Fibroblast of skin of back (primary cell): ENCODE data around the gene ATG7.
"Not testable (repeated sequence)": the region's sequence is repeated elsewhere in the genome, so short reads cannot be mapped to it uniquely, and the experiment has no call there.

ENCODE experiments used
- DNase-seq: peaks from one replicate; pipeline ENCODE4 v3.0.0-alpha.2; 2013

Gene ATG7

DNA sequence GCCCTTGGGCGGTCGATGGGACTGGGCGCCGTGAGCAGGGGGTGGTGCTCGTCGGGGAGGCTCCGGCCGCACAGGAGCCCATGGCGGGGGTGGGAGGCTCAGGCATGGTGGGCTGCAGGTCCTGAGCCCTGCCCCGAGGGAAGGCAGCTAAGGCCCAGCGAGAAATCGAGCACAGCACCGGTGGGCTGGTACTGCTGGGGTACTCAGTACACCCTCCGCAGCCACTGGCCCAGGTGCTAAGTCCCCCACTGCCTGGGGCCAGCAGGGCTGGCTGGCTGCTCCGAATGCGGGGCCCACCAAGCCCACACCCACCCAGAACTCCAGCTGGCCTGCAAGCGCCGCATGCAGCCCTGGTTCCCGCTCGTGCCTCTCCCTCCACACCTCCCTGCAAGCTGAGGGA lies 239.4 kb downstream of the ATG7 start:
- DNase-seq: not testable (repeated sequence)

GRCh38 chr3:11513125-11513816 lies 241.1 kb downstream of the ATG7 start:
- DNase-seq: not testable (repeated sequence)

GRCh38 chr3:11513817-11514135 lies 241.6 kb downstream of the ATG7 start:
- DNase-seq: no peak

DNA sequence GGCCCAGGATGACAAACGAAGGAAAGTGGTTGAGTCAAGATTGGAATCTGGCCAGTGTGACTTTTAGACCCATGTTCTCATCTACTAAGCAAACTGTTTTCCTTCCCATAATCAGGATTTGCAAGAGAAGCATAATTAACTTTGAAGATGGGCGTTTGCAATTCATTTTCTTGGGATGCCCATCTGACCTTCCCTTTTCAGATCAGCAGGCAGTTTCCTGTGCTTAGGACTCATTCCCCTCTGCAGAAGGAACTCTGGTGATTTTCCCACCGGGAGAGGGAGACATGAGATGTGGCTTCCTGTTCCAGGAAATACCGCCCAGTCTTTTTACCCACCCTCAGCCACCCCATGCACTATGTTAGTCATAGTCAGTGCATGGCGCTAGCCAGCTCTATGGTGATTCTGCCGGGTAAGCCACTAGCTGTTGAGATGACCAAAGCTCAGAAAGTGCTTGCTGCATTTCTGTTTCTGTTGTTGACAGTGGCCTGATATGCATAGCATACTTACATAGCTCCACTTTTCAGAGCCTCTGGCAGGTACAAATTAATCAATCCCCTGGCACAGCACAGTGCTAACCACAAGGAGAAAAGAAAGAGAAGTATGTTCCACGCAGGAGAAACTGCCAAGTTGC lies 242.1 kb downstream of the ATG7 start:
- DNase-seq: peak; percentile 96

GRCh38 chr3:11517601-11518000 lies 245.4 kb downstream of the ATG7 start:
- DNase-seq: no peak

DNA sequence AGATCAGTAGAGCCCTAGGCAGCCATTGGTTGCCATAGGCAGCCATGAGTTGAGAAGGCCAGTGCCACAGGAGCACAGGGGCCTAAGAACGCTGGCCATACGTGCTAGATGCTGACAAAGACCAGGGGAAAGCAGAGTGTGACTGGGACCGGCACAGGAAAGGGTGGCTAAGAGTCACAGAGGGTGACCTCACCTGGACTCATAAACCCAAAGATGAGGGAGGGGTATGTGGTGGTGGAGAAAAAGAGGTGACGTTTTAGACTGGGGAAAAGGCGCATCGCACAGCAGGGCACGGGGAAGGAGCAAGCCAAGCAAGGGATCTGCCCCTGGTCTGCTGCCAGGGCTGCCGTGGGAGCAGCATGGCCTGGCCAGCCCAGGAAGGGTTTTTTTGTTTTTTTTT lies 249.0 kb downstream of the ATG7 start:
- no peak for DNase-seq

DNA sequence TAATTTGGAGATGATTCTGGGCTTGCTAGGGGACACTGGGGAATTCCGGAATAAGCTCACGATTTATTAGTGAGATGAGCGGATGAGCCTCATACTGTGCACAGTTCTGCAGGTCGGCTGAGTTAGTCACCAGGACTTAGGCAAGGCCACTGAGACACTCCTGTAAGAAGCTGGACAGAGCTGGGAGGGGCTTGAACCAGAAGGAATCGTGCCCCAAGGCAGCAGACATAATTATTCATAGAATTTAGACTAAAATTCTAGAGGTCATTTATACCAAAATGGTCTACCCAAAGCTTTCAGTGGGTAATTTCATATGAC lies 250.2 kb downstream of the ATG7 start:
- DNase-seq: no peak

- no peak for DNase-seq
These were observed 250.9 kb downstream of the ATG7 start for GRCh38 chr3:11522953-11523571.

DNA sequence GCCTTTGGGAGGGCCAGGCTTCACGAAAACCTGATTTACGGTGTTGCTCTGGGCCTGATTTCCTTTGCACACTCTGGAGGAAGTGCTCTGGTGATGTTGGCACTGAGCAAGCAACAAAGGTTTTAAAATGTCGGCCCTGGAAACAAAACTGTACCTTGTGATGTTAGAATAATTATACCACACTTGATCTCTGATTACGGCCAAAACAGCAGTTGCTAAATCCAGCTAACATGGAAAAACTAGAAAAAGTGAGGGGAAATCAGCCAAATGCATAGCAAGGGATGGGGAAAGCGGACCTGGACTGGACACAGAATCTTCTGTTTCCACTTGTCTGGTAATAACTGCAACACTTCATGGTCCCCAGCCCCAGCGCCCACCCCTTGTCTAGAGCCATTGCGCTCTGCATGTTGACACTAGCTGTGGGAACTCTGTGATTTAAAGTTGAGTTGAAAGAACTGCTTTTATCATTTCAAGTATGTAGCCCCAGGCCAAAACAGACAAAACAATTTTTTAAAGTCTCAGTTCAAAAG lies 251.4 kb downstream of the ATG7 start:
- DNase-seq: no peak

GRCh38 chr3:11526121-11526520 lies 253.9 kb downstream of the ATG7 start:
- not testable (repeated sequence) for DNase-seq

DNA sequence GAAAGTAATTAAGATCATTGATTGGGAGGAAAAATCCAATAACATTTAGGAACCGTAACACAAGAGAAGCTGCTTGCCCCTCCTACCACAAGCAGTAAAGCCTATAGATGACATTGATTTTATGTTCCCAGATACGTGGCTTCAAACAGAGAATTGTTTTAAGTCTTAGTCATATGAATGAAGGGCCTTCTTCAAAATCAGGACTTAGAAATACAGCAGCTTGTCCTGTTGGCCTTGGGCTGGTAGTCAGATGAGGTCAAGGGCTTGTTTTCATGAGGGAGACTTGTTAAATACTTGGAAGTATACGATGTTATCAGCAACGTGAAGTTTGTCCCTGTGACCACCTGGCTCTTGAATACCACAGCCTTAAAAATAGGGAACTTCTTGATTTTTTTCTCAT lies 257.1 kb downstream of the ATG7 start:
- no peak for DNase-seq

- peak; percentile 97 for DNase-seq
These were observed 258.0 kb downstream of the ATG7 start for GRCh38 chr3:11530153-11530721.

GRCh38 chr3:11532931-11533391 lies 260.8 kb downstream of the ATG7 start:
- DNase-seq: peak; percentile 66

DNA sequence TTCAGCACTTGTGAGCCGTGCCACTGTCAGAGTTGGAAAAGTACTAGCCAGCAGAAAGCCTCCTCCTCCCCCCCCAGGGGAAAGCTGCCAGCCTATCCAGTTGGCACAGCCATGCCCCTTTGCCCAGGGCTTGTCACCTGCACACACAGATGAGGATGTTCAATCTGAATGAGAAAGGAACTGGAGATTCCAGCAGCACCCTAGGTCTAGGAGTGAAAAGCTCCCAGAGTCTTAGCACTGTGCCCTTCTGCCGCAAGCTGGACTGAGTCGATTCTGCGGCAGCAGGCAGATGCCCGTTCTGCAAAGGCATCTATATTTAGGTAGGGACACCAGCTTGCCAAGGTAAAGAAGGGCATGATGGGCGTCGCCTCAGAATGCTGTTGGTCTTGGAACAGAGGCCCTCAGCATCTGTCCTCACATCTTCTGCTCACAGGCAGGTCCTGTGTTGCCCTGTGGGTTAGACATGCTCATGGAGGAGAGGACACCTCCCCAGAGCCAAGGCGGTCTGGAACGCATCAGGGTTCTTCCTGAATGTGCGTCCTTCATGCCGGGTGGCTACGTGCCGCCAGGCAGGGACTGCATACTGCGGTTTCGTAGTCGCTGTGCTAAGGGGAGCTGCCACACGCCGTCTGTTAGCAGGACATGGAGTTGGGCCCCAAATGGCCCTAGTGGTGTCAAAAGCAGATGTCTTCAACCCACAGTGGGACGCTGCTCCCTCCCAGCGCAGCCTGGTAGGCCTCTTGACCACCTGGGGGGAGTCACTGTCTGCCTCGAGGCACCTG lies 262.0 kb downstream of the ATG7 start:
- peak; percentile 83 for DNase-seq

DNA sequence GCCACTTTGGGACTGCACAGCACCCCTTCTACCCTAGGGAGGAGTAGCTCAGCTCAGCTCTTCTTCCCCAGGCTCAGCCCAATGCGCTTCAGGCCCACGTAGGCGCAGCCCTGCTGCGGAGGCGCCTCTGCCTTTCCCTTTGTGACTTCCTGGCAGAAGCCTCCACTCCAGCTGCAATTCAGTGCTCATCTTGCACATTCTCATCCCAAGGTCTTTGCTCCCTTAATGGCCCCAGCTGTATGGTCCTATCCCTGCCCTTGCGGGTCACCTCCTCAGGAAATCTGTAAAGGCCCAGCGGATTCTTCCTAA lies 262.6 kb downstream of the ATG7 start:
- no peak for DNase-seq

GRCh38 chr3:11535243-11535960 lies 263.2 kb downstream of the ATG7 start:
- DNase-seq: no peak

DNA sequence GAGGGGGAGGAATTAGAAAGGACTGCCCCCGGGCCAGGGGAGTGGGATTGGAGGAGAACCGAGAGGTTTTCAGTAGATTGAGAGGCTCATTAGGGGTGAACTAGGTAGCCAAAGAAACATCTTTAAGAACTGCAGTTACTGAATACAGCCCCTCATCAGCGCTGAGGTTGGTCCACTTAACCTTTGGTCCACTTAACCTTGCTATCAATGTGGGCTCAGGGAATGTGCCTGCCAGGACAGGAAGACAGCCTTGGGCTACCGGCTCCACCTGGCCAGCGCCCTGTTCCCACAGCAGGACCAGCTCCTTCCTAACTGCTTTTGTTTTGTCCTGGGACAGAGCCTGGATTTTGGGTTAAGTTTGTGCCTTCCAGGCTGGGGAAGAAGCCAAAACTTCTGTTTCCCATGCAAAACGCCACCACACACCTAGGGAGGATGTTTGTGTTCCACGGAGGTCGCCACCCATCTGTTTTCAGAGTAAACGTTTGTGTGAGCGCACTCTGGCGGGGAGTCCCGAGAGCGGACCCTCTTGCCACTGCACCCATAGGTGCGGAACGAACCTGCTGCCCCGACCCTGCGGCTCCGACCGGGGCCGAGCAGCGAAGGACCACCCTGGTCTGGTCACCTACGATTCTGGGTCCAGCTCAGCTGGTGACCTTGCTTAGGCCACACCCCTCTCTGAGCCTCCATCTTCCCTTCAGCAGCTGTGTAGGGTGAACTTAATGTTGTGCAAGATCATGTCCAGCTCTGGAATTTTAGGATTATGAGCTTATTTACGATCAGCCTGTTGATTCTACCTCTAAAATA lies 264.1 kb downstream of the ATG7 start:
- no peak for DNase-seq

DNA sequence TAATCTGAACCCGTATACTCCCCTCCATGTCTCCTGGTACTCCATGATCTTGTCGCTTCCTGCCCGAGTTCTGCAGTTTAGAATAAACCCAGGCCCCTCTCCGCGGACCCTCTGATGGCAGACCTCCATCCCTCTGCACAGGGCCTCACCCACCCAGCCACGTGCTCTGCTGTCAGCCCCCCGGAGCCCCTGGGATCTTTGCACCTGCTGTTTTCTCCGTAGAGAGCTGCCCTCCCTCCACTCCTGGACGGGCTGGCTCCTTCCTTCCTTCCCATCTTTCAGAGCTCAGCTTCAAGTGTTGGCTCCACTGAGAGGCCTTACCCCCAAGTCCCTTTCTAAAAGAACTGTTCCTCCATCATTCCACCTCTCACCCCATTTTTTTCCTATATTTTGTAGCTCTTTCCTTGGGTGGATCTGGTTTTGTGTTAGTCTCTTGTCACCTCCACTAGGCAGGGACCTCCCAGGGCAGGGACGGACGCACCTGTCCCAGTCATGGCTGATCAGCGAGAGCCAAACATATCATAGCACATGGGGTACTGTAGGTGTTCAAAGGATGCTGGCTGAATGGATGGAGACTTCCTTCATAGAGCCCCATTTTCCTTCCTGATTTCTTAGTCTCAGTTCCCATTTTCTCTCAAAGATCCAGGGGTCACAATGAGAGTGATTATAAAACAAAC lies 264.9 kb downstream of the ATG7 start:
- DNase-seq: no peak

DNA sequence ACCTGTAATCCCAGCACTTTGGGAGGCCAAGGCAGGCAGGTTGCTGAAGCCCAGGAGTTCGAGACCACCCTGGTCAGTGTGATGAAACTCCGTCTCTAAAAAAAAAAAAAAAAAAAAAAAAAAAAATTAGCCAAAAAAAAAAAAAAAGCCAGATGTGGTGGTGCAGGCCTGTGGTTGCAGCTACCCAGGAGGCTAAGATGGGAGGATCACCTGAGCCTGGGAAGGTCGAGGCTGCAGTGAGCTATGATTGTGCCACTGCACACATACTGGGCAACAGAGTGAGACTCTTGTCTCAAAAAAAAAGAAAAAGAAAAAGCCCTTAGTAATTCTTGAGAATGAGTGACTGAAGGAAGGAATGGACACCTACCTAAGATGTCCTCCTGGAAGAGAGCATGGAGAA lies 266.4 kb downstream of the ATG7 start:
- DNase-seq: no peak

DNA sequence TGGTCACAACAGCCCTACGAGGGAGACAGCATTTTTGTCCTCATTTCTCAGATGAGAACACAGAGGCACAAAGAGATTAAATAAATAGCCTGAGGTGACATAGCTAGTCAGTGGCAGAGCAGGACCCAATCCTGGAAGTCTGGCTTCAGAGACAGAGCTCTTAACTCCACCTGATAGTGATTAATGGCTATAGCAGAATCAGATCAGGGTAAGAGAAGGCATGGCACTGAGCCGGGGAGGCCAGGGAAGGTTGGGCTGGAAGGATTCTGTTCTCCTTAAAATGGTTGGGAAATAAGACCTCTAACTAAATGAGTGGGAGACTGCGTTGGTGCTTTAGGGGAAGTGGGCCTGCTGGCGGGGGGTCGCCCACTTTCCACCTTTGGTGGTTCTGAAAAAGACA lies 267.0 kb downstream of the ATG7 start:
- DNase-seq: no peak

DNA sequence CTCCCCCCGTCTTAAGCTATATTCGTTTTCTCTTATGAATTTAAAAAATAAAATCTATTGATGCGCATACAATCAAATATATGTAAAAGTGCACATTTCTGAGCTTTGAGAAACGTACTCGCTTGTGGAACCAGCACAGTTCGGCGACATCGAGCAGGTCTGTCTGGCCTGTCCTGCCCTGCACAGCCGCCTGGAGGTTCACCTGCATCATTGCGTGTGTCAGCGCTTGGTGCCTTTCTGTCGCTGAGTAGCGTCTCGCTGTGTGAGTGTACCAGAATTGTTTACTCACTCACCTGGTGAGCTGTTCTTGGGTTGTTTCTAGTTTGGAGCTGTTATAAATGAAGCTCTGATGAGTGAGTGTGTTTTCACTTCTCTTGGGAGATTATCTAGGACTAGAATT lies 267.5 kb downstream of the ATG7 start:
- DNase-seq: no peak
